Mononuclear cell (primary cell): Measurements from ENCODE around the gene ZBTB20. TPM values are rescaled to one million over a fixed set of nuclear protein-coding genes. Genes with fewer than 3 reads are reported as not detected.

Experiments used
- H3K27me3 ChIP-seq: 2 replicates; pipeline ENCODE4 v1.6.0; 2011; ENCODE audit warnings: low read length, control low read depth; ENCODE audit not compliant: insufficient read depth
- H3K4me1 ChIP-seq: 2 replicates; pipeline ENCODE4 v1.5.1; 2011; ENCODE audit warnings: mild to moderate bottlenecking, low read length, control low read depth; ENCODE audit not compliant: insufficient read depth
- H3K4me3 ChIP-seq: 2 replicates; pipeline ENCODE4 v1.5.1; 2011; ENCODE audit warnings: mild to moderate bottlenecking, low read length, moderate library complexity
- H3K9me3 ChIP-seq: 2 replicates; pipeline ENCODE4 v1.5.1; 2011; ENCODE audit warnings: low read depth, mild to moderate bottlenecking, control low read depth, low read length
- total RNA-seq: library from RNA; depleted of rRNA; stranded (reverse); fragments of >200 nt; gene quantifications from one replicate; pipeline ENCODE4 v1.2.3, GENCODE V29; 2012

The ZBTB20 gene
- total RNA-seq, 1 donor, result 38.2 TPM

DNA sequence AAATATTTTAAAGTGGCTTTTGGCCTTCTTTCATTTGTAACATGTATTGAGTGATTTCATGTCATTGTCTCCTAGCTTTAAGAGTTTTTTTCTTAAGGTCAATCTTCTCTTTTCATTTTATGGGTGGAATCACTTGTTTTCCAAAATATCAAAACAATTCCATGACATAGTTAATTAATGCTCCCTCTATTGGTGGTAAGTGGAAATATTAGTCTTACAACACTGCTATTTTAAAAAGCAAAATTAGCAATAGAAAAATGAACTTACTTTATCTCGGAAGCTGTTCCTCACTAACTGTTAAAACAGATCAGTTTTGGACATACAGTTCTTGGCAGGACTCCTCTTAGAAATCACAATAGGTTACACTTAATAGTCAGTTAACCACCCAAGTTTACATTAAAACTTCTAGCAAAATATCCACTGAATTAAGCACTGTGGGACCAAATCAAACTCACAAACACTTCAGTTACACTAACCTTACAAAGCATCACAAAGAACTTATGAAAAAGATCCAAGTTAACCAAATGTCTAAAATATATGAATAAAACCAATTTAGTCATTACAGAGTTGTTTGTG, 810.9 kb downstream of the ZBTB20 start:
- Histone ChIP-seq H3K9me3 (no peaks in the 10 kb centered on the region), H3K4me1 (peaks cover 8% of the 10 kb centered on the region), H3K4me3 (no peak overlapping the region), H3K27me3 (no peaks in the 10 kb centered on the region)

DNA sequence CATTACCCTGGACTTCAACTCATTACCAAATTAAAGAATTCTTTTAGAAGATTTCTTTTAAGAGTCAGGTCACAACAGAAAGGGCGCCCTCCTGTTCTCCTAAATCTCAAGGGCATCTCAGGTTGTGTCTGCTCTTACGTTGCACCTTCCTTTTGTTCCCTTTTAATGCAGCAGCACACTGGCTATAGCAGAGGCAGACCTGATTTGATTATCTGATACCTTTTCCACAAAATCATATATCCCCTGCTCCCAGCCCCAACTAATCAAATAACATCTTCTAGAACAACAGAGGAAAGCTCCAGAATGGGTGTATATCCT, 813.2 kb downstream of the ZBTB20 start:
- H3K4me3 ChIP-seq, result no peak overlapping the region
- peaks cover 8% of the 10 kb centered on the region for H3K4me1 ChIP-seq
- no peaks in the 10 kb centered on the region for H3K9me3 ChIP-seq
- H3K27me3 ChIP-seq, result no peaks in the 10 kb centered on the region

DNA sequence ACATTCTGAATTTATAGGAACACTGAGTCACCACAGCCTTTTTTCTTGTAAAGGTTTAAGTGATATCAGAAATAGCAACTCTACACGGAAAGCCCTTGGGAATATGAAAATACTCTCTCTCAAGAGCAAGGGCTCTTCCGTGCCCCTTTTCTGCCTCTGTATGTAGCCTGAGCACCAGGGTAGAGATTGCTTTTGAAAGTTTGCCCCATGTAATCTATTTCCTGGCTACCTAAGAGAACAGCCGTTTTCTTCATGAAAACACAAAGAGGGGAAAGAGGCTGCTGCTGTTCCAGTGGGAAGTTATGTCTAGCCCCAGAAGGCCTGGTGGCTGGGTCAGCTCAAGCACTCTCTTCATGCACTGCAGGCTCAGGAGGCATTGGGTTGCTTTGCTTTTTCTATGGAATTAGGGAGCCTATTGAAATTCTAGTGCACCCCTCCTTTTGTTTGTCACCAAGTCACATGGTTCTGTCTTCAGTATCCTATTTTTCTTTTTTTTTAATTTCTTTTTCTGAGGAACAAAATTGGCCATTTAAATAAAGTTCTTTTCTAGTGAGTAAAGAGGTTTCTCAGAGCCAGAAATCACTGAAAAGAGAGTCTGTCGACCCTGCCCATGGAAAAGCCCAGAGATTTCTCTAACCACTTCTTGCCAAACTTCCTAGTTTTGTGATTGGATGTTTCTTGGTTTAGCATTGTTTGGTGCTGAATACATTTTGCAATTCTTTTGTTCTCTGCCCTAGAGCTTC, 813.7 kb downstream of the ZBTB20 start:
- Histone ChIP-seq H3K27me3 (no peaks in the 10 kb centered on the region), H3K4me3 (no peak overlapping the region), H3K4me1 (peaks cover 8% of the 10 kb centered on the region), H3K9me3 (no peaks in the 10 kb centered on the region)

DNA sequence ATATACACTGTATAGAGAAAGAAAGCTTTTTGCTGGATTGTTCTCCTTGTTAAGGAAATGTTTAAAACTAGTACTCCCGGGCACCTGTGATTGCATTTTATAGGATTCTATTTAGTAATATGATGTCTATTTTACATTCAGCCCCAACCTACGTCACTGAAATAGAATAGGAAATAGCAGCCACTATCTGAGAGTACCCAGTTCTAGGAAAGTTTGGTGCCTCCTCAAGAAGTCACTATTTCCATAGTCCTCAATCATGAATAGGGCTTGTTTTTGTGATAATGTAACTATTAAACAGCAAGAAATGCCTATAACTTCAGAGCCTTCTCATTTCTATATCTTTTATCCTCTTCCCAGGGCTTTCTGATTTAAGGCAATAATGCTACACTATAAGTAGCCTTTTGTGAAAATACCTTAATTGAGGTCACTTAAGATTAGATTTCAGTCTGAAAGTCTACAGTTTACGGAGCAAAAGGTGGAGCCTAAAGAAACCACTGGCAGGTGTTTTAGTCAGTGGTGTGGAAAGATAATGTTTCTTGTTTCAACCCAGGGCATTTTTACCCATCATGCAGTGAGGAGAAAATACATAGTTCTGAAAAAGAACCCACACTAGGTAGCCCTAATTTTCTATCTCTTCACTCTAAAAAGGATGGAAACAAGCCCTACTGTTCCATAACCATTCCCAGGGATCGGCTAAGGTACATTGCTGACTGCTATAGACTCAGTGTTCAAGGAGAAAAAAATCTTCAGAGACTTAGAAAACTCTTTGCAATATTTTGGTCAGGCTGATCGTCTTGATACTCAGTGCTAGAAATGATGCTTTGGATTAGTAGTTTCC, 814.5 kb downstream of the ZBTB20 start:
- peaks cover 8% of the 10 kb centered on the region for H3K4me1 ChIP-seq
- H3K27me3 ChIP-seq, result no peaks in the 10 kb centered on the region
- no peaks in the 10 kb centered on the region for H3K9me3 ChIP-seq
- H3K4me3 ChIP-seq, result no peak overlapping the region

DNA sequence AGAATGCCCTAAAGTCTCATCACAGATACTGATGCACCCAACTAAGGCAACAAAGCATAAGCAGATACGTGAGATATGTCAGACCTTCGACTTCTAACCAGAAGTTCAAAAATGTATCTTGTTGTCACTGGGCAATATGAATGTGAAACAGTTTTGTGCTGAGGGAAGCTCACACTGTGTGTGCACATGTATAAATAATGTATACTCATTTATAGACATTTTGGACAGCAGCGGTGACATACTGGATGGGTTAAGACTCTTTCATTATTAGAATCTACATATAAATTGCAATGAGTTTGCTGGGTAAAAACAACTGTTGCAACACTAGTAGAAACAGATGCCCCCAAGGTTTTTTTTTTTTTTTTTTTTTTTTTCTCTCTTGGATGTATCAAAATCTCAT, 815.4 kb downstream of the ZBTB20 start:
- H3K27me3 ChIP-seq, result no peaks in the 10 kb centered on the region
- H3K4me1 ChIP-seq, result peaks cover 8% of the 10 kb centered on the region
- H3K4me3 ChIP-seq, result no peak overlapping the region
- H3K9me3 ChIP-seq, result no peaks in the 10 kb centered on the region

DNA sequence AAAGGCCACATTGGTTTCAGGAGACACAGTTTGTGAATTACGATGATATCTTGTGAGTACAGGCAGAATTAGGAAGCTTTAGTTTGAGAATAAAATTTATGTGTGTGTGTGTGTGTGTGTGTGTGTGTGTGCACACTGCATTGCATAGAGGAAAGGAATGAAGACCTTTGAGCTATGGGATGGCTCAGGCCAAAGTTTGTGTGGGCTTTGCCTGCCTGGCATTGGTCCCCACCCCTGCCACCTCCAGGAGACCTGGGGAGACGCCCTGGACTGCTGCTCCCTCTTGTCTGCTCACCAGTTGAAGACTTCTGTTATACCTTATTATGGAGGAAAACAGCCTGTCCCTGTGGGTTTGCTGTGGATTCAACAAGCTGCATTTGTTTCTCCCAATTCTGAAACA, 816.1 kb downstream of the ZBTB20 start:
- Histone ChIP-seq H3K27me3 (no peaks in the 10 kb centered on the region), H3K9me3 (no peaks in the 10 kb centered on the region), H3K4me3 (no peak overlapping the region), H3K4me1 (peaks cover 8% of the 10 kb centered on the region)

DNA sequence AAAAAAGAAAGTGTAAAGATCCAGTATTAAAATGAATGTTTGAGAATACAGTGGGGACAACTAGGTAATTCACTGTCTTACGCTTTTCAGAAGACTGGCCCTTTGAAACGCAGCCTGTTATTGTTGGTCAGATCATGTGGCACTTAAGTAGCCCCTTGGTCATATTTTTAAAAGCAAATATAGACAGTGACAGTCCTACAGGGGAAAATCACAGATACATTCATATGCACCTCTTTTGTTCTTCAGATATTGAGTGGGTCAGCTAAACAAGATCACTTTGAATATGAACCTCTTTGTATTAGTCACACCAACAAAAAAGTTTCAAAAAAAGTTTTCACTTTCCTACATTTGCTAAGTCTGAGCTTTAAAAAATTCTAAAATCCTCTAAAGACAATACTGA, 817.3 kb downstream of the ZBTB20 start:
- Histone ChIP-seq H3K4me1 (peaks cover 8% of the 10 kb centered on the region), H3K9me3 (no peaks in the 10 kb centered on the region), H3K27me3 (no peaks in the 10 kb centered on the region), H3K4me3 (no peak overlapping the region)

DNA sequence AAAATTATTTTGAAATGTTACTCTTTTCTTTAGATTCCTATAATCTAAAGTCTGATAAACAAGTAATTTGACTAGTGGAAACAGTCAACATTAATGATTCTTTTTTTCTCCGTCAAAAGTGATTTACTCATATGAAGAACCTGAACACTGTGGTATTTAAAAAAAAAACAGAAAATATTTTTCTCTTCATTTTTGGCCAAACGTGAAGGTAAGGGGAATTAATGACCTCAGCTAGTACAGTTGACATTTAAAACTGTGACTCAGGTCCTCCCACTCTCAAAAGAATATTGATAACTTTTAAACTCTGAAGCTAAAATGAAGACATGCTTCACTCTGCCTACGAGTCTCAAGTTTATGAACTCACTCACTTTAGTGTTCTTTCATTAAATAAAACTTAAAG, 818.7 kb downstream of the ZBTB20 start:
- no peak overlapping the region for H3K4me3 ChIP-seq
- peaks cover 7% of the 10 kb centered on the region for H3K4me1 ChIP-seq
- H3K9me3 ChIP-seq, result no peaks in the 10 kb centered on the region
- no peaks in the 10 kb centered on the region for H3K27me3 ChIP-seq

DNA sequence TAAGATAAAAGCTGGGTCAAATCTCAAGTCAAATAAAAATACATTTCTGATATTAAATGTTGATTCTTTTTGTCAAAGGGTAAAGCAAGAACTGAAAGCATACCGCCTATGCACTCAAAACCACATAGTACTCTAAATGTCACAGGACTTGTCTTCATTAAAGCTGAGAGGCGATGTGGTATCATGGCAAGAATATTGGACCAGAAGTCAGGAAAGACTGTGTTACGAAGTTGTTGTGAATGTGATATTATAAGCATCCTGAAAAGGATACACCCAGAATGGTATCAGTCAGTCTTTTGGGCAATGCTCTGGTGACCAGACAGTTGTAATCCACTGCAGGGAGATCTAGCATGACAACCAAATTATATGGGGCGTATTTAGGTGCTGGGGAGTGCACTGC, 819.4 kb downstream of the ZBTB20 start:
- no peaks in the 10 kb centered on the region for H3K27me3 ChIP-seq
- H3K4me3 ChIP-seq, result no peak overlapping the region
- H3K9me3 ChIP-seq, result no peaks in the 10 kb centered on the region
- H3K4me1 ChIP-seq, result peaks cover under 1% of the 10 kb centered on the region

DNA sequence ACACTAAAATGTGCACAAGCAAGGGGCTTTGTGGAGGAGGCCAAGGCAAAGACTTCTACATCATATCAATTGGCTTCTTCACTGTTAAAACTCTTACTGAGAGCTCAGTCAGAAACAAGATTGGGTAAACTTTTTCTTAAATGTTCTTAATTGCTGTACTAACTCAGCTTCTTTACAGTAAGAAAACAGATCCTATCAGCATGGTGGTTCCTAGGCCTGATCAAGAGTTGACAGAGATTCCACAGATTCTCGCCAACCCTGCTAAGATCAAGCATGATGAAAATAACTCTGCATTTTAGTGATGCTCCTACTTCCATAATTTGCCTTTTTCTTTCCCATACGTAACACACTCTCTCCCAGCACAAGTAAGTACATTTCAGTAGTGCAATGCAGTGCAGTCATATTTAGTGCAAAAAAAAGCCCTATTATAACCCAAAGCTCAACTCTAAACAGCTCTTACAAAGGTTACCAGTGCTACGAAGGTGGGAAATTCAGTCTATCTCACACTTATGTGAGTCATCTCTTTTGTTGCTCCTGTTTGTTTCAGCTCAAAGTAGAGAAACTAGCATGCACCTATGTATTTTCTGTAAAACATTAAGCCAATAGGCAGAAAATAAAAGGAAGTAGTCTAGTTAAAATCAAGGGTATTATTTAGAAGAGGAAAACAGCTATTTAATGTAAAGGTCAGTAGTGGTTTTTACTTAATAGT, 823.4 kb downstream of the ZBTB20 start:
- no peak overlapping the region for H3K4me3 ChIP-seq
- H3K9me3 ChIP-seq, result no peaks in the 10 kb centered on the region
- H3K4me1 ChIP-seq, result no peaks in the 10 kb centered on the region
- H3K27me3 ChIP-seq, result no peaks in the 10 kb centered on the region

DNA sequence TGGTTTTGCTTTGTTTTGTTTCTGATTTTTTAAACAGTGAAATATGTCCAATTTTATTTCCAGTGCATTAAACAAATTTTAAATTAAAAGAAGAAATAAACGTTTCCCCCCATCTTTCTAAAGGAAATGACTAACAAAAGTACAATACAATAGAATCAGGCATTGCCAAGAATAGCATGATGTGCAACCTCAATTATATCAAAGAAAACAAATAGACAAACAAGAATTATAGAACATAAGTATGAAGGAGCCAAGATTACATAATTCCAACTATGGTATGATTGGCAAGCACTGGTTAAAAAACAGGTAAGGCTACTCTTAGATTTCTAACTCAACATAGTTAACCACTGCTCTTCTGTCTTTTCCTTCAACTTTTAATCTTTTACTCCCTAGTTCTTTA, 826.8 kb downstream of the ZBTB20 start:
- no peaks in the 10 kb centered on the region for H3K4me1 ChIP-seq

DNA sequence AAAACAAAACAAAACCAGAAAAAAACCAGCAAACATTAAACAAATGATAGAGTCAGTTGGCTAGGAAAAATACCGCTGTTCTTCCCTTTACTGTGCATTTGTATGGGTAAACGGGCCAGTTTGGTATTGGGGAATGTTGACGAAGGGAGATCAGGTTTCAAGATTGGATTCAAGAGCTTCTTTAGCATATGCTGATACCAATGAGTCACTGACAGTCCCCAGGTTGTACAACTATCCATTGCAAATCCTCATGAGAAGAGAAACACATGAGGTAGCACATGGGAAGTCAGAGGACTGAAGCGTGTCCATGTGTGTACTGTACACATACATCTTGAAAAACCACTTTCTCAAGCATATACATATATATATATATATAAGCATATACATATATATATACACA, 827.6 kb downstream of the ZBTB20 start:
- H3K4me1 ChIP-seq, result no peaks in the 10 kb centered on the region
- no peaks in the 10 kb centered on the region for H3K9me3 ChIP-seq
- no peak overlapping the region for H3K4me3 ChIP-seq
- no peaks in the 10 kb centered on the region for H3K27me3 ChIP-seq

More for the DNA sequence above, 826.8 kb downstream of the ZBTB20 start:
- Histone ChIP-seq H3K27me3 (no peaks in the 10 kb centered on the region), H3K4me3 (no peak overlapping the region), H3K9me3 (no peaks in the 10 kb centered on the region)

DNA sequence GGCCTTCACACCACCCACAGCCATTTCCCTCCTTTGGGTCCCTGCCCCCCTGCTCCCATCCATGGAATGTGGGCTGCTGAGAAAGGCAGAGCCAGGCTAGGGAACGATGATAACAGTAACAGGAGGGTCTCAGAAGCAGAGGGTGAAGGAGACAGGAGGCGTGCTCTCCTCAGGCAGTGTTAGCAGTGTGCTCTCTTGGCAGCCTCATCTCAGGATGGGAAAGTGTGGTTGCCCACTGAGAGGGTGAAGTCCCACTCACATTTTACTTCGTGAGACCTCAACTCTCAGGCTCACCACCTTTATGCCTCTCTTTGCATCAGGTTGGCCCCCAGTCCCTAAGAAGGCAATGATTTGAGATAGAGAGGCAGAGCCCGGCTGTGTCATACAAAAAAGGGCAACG, 828.8 kb downstream of the ZBTB20 start:
- H3K4me1 ChIP-seq, result no peaks in the 10 kb centered on the region

DNA sequence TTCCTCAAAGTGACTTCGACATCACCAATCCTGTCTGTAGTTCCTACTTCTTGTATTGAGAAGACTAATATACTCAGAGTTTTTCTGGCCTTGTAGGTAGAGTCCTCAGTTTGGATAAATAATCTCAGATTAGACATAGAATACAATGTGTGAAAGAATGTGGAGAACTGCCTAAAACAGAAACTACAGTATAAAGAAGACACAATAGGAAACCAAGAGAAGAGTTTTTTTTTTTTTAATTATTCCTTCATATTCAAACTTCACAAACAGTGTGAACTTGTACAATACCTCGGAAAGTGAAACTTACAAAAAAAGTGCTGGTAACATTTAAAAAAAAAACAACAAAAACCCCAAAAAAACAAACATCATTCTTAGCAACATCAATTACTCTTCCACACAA, 832.8 kb downstream of the ZBTB20 start:
- H3K9me3 ChIP-seq, result no peaks in the 10 kb centered on the region
- no peaks in the 10 kb centered on the region for H3K27me3 ChIP-seq
- H3K4me1 ChIP-seq, result no peaks in the 10 kb centered on the region
- no peak overlapping the region for H3K4me3 ChIP-seq

More for the DNA sequence above, 828.8 kb downstream of the ZBTB20 start:
- no peak overlapping the region for H3K4me3 ChIP-seq
- no peaks in the 10 kb centered on the region for H3K9me3 ChIP-seq
- H3K27me3 ChIP-seq, result no peaks in the 10 kb centered on the region

DNA sequence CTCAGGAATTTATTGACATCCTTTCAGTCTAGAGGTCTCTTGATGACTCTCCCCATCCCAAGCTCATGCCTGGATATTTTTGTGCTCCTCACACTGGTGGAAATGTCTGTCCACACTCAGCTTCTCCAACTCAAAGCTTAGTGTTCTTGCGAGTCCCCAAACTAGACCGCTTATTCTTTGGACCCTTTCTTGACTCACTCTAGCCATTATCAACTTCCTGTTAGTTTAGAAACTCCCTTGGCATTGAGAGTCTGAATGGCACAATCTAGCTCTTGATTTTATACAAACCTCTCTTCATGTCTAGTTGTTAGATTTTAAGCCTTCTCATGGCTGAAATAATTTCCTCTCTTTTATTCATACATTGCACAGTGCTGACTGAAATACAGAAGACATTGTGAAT, 833.7 kb downstream of the ZBTB20 start:
- no peaks in the 10 kb centered on the region for H3K9me3 ChIP-seq
- H3K27me3 ChIP-seq, result no peaks in the 10 kb centered on the region
- H3K4me1 ChIP-seq, result peaks cover 8% of the 10 kb centered on the region
- H3K4me3 ChIP-seq, result no peak overlapping the region
